Endodermal cell (in vitro differentiated cells): ENCODE results near the gene GRID1. TPM values are rescaled to one million over a fixed set of nuclear protein-coding genes. Genes with fewer than 3 reads are reported as not detected.

Experiments used
- DNase-seq: peaks from one replicate; pipeline ENCODE4 v3.0.0-alpha.2; 2017
- H3K27ac ChIP-seq: 2 replicates; pipeline ENCODE4 v1.5.1; 2013; ENCODE audit warnings: mild to moderate bottlenecking, low read depth, low read length, moderate library complexity
- H3K27me3 ChIP-seq: 2 replicates; pipeline ENCODE4 v1.6.1; 2013; ENCODE audit warnings: mild to moderate bottlenecking, low read length, moderate library complexity; ENCODE audit not compliant: insufficient read depth, control insufficient read depth, poor library complexity, severe bottlenecking
- H3K36me3 ChIP-seq: 2 replicates; pipeline ENCODE4 v1.7.0; 2013; ENCODE audit warnings: mild to moderate bottlenecking, low read length, moderate library complexity; ENCODE audit not compliant: control insufficient read depth, insufficient read depth
- H3K4me1 ChIP-seq: one replicate; pipeline ENCODE4 v1.7.0; 2013; ENCODE audit warnings: low read length; ENCODE audit not compliant: control insufficient read depth, insufficient read depth
- H3K4me3 ChIP-seq: 2 replicates; pipeline ENCODE4 v1.5.1; 2013; ENCODE audit warnings: mild to moderate bottlenecking, low read length, moderate library complexity
- H3K9ac ChIP-seq: 2 replicates; pipeline ENCODE4 v1.6.1; 2013; ENCODE audit warnings: mild to moderate bottlenecking, low read length, moderate library complexity; ENCODE audit not compliant: poor library complexity, severe bottlenecking; ENCODE audit errors: extremely low read depth
- H3K9me3 ChIP-seq: 2 replicates; pipeline ENCODE4 v1.6.1; 2013; ENCODE audit warnings: mild to moderate bottlenecking, low read length, moderate library complexity; ENCODE audit not compliant: control insufficient read depth
- H3K27ac Mint-ChIP-seq: 2 replicates; pipeline ENCODE4 v1.8.0; 2020; ENCODE audit warnings: mixed read lengths
- H3K27me3 Mint-ChIP-seq: 2 replicates; pipeline ENCODE4 v1.8.0; 2021; ENCODE audit warnings: mild to moderate bottlenecking, mixed read lengths; ENCODE audit not compliant: insufficient read depth
- H3K36me3 Mint-ChIP-seq: 2 replicates; pipeline ENCODE4 v1.8.0; 2020; ENCODE audit warnings: low read depth, mixed read lengths
- H3K4me1 Mint-ChIP-seq: 2 replicates; pipeline ENCODE4 v1.8.0; 2020; ENCODE audit warnings: mixed read lengths
- H3K4me3 Mint-ChIP-seq: 2 replicates; pipeline ENCODE4 v1.8.0; 2020; ENCODE audit warnings: mild to moderate bottlenecking, moderate library complexity, mixed read lengths
- H3K9me3 Mint-ChIP-seq: 2 replicates; pipeline ENCODE4 v1.8.0; 2020; ENCODE audit warnings: mild to moderate bottlenecking, mixed read lengths
- WGBS, 2 experiments: methylation state at CpG; one replicate each; pipeline versions ENCODE4 v1.1.5 to v1.1.7; 2013; ENCODE audit warnings: missing lambda C conversion rate in 2 of 2, mixed read lengths in 1 of 2; ENCODE audit not compliant: insufficient coverage in 1 of 2, insufficient read length in 1 of 2; 5-methylcytosine and 5-hydroxymethylcytosine counted together
- total RNA-seq, 2 donors: library from RNA; stranded (reverse); fragmentation: NEBNext Ultra II Directional in 1 of 2; extraction: Animal tissue kit (Norgen Biotek cat#: 25700) in 1 of 2; gene quantifications; 2 replicates in 1 of 2; 3 replicates in 1 of 2; pipeline ENCODE4 v1.2.1, GENCODE V29; 2021
- TF ChIP-seq, protein P1 (sequence below): fragments of 200-600 bp; sonication (generic); conservative IDR thresholded peaks from 2 replicates; pipeline ENCODE4 v1.5.0; 2021; ENCODE audit warnings: antibody characterized with exemption, mild to moderate bottlenecking

Gene GRID1
- total RNA-seq, 2 donors from 2014 or later: 0.13 to 0.53 TPM

DNA sequence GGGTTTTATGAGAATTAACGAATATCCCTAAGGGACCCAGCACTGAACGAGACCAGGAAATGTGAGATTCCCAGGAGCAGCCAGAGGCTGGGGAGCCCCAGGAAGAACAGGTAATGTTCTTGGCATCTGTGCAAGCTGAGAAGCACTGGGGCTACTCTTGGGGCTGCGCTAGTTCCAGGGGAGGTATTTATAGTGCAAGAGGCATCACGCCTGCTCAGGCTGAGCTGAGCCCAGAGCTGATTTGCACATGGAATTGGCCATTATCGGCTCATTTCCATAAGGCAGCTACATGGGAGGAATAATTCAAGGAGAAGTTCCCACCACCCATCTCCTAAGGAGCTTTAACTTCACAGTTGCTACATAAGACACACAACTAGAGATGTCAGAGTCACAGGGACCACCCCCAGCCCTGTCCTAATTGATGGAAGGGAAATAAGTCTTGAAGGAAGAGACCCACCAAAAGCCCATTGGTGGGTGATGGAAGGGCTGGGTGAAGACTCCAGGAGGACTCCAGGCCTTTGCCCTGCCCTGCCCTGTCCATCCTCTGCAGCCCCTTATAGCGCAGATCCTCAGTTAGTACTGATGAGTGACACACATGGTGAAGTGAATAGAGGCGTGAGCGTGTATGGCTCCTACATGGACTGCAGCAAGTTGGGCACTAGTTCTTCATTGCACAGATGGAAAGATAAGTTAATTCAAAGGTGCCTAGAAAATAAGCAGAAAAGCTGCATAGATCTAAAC, 178.9 kb downstream of the GRID1 start:
- Histone ChIP-seq H3K9me3 (no peaks in the 10 kb centered on the region), H3K9ac (no peak overlapping the region), H3K36me3 (no peaks in the 10 kb centered on the region), H3K4me3 (no peak overlapping the region), H3K4me1 (no peaks in the 10 kb centered on the region), H3K27ac (no peak overlapping the region), H3K27me3 (no peaks in the 10 kb centered on the region)
- Mint-ChIP-seq H3K4me3 (no peak overlapping the region), H3K27ac (no peak overlapping the region), H3K4me1 (no peaks in the 10 kb centered on the region), H3K27me3 (peaks cover 2% of the 10 kb centered on the region), H3K36me3 (no peaks in the 10 kb centered on the region), H3K9me3 (peaks cover 4% of the 10 kb centered on the region)
- TF ChIP-seq, protein P1, sequence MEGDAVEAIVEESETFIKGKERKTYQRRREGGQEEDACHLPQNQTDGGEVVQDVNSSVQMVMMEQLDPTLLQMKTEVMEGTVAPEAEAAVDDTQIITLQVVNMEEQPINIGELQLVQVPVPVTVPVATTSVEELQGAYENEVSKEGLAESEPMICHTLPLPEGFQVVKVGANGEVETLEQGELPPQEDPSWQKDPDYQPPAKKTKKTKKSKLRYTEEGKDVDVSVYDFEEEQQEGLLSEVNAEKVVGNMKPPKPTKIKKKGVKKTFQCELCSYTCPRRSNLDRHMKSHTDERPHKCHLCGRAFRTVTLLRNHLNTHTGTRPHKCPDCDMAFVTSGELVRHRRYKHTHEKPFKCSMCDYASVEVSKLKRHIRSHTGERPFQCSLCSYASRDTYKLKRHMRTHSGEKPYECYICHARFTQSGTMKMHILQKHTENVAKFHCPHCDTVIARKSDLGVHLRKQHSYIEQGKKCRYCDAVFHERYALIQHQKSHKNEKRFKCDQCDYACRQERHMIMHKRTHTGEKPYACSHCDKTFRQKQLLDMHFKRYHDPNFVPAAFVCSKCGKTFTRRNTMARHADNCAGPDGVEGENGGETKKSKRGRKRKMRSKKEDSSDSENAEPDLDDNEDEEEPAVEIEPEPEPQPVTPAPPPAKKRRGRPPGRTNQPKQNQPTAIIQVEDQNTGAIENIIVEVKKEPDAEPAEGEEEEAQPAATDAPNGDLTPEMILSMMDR: no peak
- DNase-seq: no peak
- WGBS, 2 experiments: 94 to 97% methylated on average over 7 to 8 of the region's 8 CpGs

DNA sequence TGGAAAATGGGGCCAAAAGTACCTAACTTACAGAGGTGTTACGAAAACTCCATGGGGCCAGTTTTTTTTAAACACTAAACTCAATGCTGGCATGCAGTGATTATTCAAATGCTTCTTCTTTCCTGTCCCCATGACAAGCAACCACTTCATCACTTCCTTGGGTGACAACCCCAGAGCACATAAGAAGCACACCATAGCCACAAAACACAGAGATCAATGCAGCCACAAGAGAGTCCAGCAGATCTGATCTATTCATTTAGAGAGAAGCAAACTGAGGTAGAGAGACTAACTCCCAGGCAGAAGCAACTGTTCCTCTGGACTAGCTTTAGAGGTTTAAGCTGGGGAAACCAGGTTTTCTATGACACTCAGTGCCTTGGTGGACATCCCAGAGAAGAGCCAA, 180.0 kb downstream of the GRID1 start:
- 92 to 100% methylated on average over 1 of the region's 1 CpG for WGBS, 2 experiments
- Histone ChIP-seq H3K4me1 (no peaks in the 10 kb centered on the region), H3K4me3 (no peak overlapping the region), H3K9me3 (no peaks in the 10 kb centered on the region), H3K27ac (no peak overlapping the region), H3K9ac (no peak overlapping the region), H3K36me3 (no peaks in the 10 kb centered on the region), H3K27me3 (no peaks in the 10 kb centered on the region)
- Mint-ChIP-seq H3K4me1 (no peaks in the 10 kb centered on the region), H3K9me3 (peaks cover 4% of the 10 kb centered on the region), H3K36me3 (no peaks in the 10 kb centered on the region), H3K4me3 (no peak overlapping the region), H3K27me3 (peaks cover under 1% of the 10 kb centered on the region), H3K27ac (no peak overlapping the region)
- TF ChIP-seq, protein P1: no peak
- no peak for DNase-seq

DNA sequence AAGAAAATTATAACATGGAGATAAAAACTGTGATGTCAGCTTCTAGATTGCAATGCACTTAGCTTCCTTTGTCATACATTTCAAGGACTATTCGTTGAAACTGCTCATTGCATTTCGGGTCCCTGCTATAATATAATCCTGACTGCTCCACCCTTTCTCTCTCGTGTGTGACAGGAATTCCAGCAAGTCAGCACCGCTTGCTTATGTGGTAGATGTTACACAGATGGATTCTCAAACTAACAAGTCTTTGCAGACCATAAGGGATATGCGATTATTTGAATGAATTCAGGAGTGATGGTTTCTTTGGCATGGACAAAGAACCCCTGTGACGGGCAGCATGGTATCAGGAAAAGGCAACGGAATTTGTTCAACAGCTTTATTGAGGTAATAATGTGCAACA, 184.0 kb downstream of the GRID1 start:
- H3K9me3 ChIP-seq: no peaks in the 10 kb centered on the region
- TF ChIP-seq, protein P1: no peak
- peaks cover 3% of the 10 kb centered on the region for H3K27me3 Mint-ChIP-seq

More for the DNA sequence above, 184.0 kb downstream of the GRID1 start:
- Histone ChIP-seq H3K9ac (no peak overlapping the region), H3K4me3 (no peak overlapping the region), H3K27ac (no peak overlapping the region), H3K36me3 (no peaks in the 10 kb centered on the region), H3K4me1 (no peaks in the 10 kb centered on the region), H3K27me3 (no peaks in the 10 kb centered on the region)
- H3K27ac Mint-ChIP-seq: no peak overlapping the region
- no peak for DNase-seq
- WGBS, 2 experiments: 88 to 89% methylated on average over 4 to 7 of the region's 7 CpGs
- H3K4me3 Mint-ChIP-seq: no peak overlapping the region
- peaks cover 4% of the 10 kb centered on the region for H3K9me3 Mint-ChIP-seq
- no peaks in the 10 kb centered on the region for H3K4me1 Mint-ChIP-seq
- no peaks in the 10 kb centered on the region for H3K36me3 Mint-ChIP-seq
